Psoas muscle (tissue), 8 donors: ENCODE data around the gene KRTAP10-6. TPM values are rescaled to one million over a fixed set of nuclear protein-coding genes. Genes with fewer than 3 reads are reported as not detected.
"Not testable (repeated sequence)": the region's sequence is repeated elsewhere in the genome, so short reads cannot be mapped to it uniquely, and the experiment has no call there.

ENCODE experiments used
- ATAC-seq, 4 donors: fragments of 200-7000 bp; cut with Tn5 transposase; one replicate each; pipeline ENCODE4 v1.9.1; 2020; ENCODE audit warnings: moderate library complexity in 3 of 4, mild to moderate bottlenecking in 2 of 4
- DNase-seq, 2 donors: peaks; one replicate each; pipeline ENCODE4 v3.0.0-alpha.2; 2020
- H3K27ac ChIP-seq: fragments of 200-600 bp; one replicate; pipeline ENCODE4 v1.8.0; 2022
- H3K27me3 ChIP-seq, 3 donors: fragments of 200-600 bp in 1 of 3; one replicate each; pipeline versions ENCODE4 v1.6.1 to v1.8.0; 2013 to 2022; ENCODE audit warnings: low read length in 2 of 3, mild to moderate bottlenecking in 2 of 3, moderate library complexity in 1 of 3; ENCODE audit not compliant: insufficient read depth in 3 of 3
- H3K36me3 ChIP-seq, 2 donors: fragments of 200-600 bp in 1 of 2; one replicate each; pipeline versions ENCODE4 v1.6.1 to v1.8.0; 2013 to 2022; ENCODE audit warnings: low read depth in 1 of 2, mild to moderate bottlenecking in 1 of 2, moderate library complexity in 1 of 2; ENCODE audit not compliant: insufficient read depth in 1 of 2
- H3K4me1 ChIP-seq: fragments of 200-600 bp; one replicate; pipeline ENCODE4 v1.8.0; 2022
- H3K4me3 ChIP-seq: fragments of 200-600 bp; one replicate; pipeline ENCODE4 v1.8.0; 2022; ENCODE audit warnings: mild to moderate bottlenecking
- H3K9me3 ChIP-seq: fragments of 200-600 bp; one replicate; pipeline ENCODE4 v1.8.0; 2022
- WGBS, 3 donors: extraction: QIAGEN DNeasy Blood & Tissue Kit; methylation state at CpG; one replicate each; pipeline versions ENCODE4 v1.1.6 to v1.1.7; 2013; 5-methylcytosine and 5-hydroxymethylcytosine counted together
- intact Hi-C, 2 donors: fragments of 100-400 bp; cut with DNase I; formaldehyde crosslinking; loops; one replicate each; pipeline versions ENCODE4 v1.11.0 to v1.14.2; 2022
- polyA plus RNA-seq, 3 donors: library from polyadenylated mRNA; stranded (reverse); fragments of 200-250 nt; gene quantifications; one replicate each; pipeline ENCODE4 v1.2.3, GENCODE V29; 2013
- total RNA-seq, 4 donors: library from RNA; stranded (reverse); fragmentation: NEBNext Ultra II Directional in 2 of 4; extraction: Animal tissue kit (Norgen Biotek cat#: 25700) in 2 of 4; gene quantifications; one replicate each; pipeline versions ENCODE4 v1.2.1 to v1.2.4, GENCODE V29; 2021 to 2023
- TF ChIP-seq, protein P1 (sequence below): fragments of 200-600 bp; IDR thresholded peaks from one replicate; pipeline ENCODE4 v1.8.0; 2022; ENCODE audit warnings: antibody characterized with exemption
- donor health status: healthy with polysubstance abuse.
- donor health status: DM: no; HTN: no; CAD: no; lungs with moderate emphysema.
- donor health status: Bipolar disorder and iron deficiency.
- donor health status: healthy.
- donor health status: DM: yes; HTN: yes; CAD: no.
- donor health status: DM: no; HTN: no; CAD: no.
- donor health status: DM: no; HTN: no; CAD: no.
- donor health status: DM: yes; HTN: yes; CAD: no.

KRTAP10-6 gene
- total and polyA plus RNA-seq, 7 donors = not detected

DNA sequence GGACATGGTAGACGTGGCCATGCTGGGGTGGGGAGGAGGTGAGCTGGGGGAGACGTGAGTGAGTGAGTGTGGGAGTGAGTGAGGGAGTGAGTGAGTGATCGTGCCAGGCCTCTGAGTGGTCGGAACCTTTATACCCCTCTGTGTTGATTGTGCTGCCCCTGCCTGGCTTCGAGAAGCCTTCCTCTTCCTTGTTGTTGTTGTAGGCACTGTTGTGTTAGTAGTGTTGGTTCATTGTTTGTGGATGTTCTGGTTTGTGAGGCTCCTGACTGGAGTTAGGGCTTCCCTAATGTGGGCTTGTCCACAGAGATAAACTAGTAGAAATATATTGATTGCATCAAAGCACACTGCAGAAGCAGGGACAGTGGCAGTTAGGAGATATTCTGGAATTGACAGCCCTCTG is 33.6 kb downstream of the KRTAP10-6 start, which contains the start of gene KRTAP10-3:
Gene KRTAP10-3, minus strand, starts transcription at position 101 of the 400 bp plus-strand sequence. Its CDS starts 80 bp downstream, at position 21.
- intact Hi-C loops = no loop called here
- Histone ChIP-seq H3K27ac (no peak within 1 kb of the TSS), H3K4me1 (no peaks in the 10 kb centered on the region), H3K27me3 (peaks cover 0 to 49% (median 8%) of the 10 kb centered on the region in 3 donors), H3K4me3 (no peak within 1 kb of the TSS), H3K36me3 (no peaks in the 10 kb centered on the region), H3K9me3 (peaks cover 10% of the 10 kb centered on the region)
- DNase-seq (no peak), ATAC-seq (no peak)
- TF ChIP-seq, protein P1, sequence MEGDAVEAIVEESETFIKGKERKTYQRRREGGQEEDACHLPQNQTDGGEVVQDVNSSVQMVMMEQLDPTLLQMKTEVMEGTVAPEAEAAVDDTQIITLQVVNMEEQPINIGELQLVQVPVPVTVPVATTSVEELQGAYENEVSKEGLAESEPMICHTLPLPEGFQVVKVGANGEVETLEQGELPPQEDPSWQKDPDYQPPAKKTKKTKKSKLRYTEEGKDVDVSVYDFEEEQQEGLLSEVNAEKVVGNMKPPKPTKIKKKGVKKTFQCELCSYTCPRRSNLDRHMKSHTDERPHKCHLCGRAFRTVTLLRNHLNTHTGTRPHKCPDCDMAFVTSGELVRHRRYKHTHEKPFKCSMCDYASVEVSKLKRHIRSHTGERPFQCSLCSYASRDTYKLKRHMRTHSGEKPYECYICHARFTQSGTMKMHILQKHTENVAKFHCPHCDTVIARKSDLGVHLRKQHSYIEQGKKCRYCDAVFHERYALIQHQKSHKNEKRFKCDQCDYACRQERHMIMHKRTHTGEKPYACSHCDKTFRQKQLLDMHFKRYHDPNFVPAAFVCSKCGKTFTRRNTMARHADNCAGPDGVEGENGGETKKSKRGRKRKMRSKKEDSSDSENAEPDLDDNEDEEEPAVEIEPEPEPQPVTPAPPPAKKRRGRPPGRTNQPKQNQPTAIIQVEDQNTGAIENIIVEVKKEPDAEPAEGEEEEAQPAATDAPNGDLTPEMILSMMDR = no peak
- 41 to 49% (median 44%) methylated on average over 5 of the region's 5 CpGs for WGBS, 3 donors

DNA sequence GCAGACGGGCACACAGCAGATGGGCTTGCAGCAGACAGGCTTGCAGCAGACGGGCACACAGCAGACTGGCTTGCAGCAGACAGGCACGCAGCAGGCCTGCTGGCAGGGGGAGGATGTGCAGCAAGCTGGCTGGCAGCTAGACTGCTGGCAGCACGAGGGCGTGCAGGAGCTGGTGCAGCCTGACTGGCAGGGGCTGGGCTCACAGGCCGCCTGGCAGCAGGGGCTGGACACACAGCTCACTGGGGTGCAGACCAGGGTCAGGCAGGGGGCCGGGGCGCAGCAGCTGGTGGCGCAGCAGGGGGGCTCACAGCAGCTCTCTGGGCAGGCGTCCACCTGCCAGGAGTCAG is 34.0 kb downstream of the KRTAP10-6 start:
- H3K27me3 ChIP-seq = peaks cover 0 to 51% (median 8%) of the 10 kb centered on the region in 3 donors
- DNase-seq, H3K36me3 ChIP-seq, ATAC-seq, H3K4me3 ChIP-seq, H3K27ac ChIP-seq, intact Hi-C loops, H3K9me3 ChIP-seq, H3K4me1 ChIP-seq: not testable (repeated sequence)
- WGBS, 3 donors = 34 to 54% (median 35%) methylated on average over 5 to 10 of the region's 10 CpGs

DNA sequence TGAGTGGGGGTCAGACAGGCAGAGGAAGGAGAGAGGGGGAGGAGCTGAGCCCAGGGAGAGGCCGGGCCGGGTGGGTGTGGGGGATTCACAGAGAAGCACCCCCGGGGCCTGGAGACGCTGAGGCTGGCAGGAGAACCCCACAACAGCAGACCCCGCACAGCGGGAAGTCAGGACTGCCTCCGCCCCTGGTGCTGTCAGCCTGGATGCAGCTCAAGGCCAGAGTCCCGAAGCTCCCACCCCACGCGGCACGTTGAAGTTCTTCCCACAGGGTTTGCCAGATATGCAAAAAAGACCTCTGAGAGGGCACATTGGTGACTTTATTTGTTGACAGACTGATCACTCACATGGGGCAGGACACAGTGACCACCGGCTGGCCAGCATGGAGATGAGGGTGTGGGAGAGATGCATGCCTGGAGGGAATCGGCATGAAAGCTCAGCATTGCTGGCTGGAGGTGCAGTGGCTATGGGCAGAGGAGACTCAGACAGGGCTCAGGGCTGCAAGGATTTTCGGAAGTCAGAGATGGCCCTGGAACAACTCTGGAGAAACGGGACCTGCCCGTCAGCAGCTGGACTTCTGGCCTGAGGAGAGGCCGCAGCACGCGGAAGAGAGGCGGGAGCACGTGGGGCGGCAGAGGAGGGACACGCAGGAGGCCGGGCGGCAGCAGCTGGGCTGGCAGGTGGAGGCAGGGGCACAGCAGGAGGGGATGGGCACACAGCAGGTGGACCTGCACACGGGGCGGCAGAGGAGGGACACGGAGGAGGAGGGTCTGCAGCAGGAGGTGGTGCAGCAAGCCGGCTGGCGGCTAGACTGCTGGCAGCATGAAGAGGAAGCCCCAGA is 34.6 kb downstream of the KRTAP10-6 start:
- Histone ChIP-seq H3K4me3 (no peak overlapping the region), H3K27me3 (peaks cover 0 to 54% (median 10%) of the 10 kb centered on the region in 3 donors), H3K9me3 (peaks cover 4% of the 10 kb centered on the region), H3K27ac (no peak overlapping the region), H3K4me1 (no peaks in the 10 kb centered on the region), H3K36me3 (no peaks in the 10 kb centered on the region)
- TF ChIP-seq, protein P1 = no peak
- intact Hi-C loops = no loop called here
- no peak for ATAC-seq
- DNase-seq = no peak
- 21 to 32% (median 28%) methylated on average over 29 to 30 of the region's 30 CpGs for WGBS, 3 donors

DNA sequence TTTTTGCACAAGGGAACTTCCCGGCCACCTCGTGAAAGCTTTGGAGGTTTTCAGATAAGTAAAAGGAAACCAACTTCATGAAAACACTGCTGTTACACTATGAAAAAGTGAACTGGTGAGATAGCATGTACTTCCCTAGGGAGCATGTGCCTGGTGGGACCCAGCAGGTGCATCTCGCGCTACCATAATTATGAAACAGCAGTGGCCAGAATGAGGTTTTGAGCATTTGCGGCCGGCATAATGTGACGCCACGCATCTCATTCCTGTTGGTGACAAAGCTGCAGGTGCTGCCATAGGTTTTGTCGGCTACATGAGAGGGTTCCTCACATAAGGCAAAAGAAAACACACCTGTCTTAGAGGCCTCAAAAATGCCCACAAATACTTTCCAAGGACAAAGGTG is 35.4 kb downstream of the KRTAP10-6 start:
- Histone ChIP-seq H3K27ac (no peak overlapping the region), H3K4me3 (no peak overlapping the region), H3K4me1 (no peaks in the 10 kb centered on the region), H3K9me3 (no peaks in the 10 kb centered on the region), H3K36me3 (no peaks in the 10 kb centered on the region), H3K27me3 (peaks cover 0 to 62% (median 11%) of the 10 kb centered on the region in 3 donors)
- no peak for ATAC-seq
- intact Hi-C loops = no loop called here
- TF ChIP-seq, protein P1 = no peak
- DNase-seq = no peak
- 63 to 68% (median 67%) methylated on average over 9 of the region's 9 CpGs for WGBS, 3 donors

DNA sequence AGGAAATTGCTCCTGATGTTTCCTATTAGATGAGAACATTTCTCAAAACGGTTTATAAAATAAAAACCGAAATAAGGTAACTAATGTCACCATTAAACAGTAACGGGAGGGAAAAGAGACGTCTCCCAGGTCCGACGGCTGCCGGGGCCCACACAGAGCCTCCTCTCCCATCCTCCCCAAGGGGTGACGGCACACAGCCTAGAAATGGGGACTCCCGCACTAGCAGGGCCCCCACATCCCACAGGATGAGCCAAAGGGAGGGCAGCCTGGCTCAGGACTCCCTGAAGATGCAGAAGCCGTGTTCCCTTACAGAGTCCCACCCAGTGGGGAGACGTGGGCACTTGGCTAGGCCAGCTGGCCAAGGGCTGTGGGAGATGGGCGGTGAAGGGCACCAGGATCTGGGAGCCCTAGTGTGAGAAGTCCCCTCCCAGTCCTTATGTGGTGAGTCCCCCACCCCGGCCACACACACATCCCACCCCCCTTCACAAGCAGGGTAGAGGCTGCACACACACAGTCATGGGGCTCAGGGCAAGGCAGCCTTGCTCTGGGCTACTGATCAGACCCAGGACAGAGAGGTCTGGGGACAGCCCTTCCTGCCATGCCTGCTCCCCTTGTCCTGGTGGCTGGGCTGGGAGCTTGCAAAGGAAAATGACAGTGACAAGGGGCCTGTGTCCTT is 37.0 kb downstream of the KRTAP10-6 start:
- ATAC-seq (no peak), DNase-seq (no peak)
- TF ChIP-seq, protein P1 = no peak
- 69 to 74% (median 72%) methylated on average over 13 of the region's 13 CpGs for WGBS, 3 donors
- Histone ChIP-seq H3K9me3 (no peaks in the 10 kb centered on the region), H3K4me3 (no peak overlapping the region), H3K4me1 (no peaks in the 10 kb centered on the region), H3K27ac (no peak overlapping the region), H3K27me3 (peaks cover 0 to 78% (median 13%) of the 10 kb centered on the region in 3 donors), H3K36me3 (no peaks in the 10 kb centered on the region)
- intact Hi-C loops = no loop called here
